Colonic mucosa (tissue), 4 donors: ENCODE results near the gene RAP1GDS1. TPM values are rescaled to one million over a fixed set of nuclear protein-coding genes. Genes with fewer than 3 reads are reported as not detected.

Experiments used
- DNase-seq: peaks from one replicate; pipeline ENCODE4 v3.0.0-alpha.2; 2020
- H3K27ac ChIP-seq: fragments of 200-600 bp; one replicate; pipeline ENCODE4 v1.8.0; 2021
- H3K27me3 ChIP-seq: fragments of 200-600 bp; one replicate; pipeline ENCODE4 v1.8.0; 2021
- H3K36me3 ChIP-seq: fragments of 200-600 bp; one replicate; pipeline ENCODE4 v1.8.0; 2021
- H3K4me1 ChIP-seq: fragments of 200-600 bp; one replicate; pipeline ENCODE4 v1.8.0; 2021; ENCODE audit warnings: mild to moderate bottlenecking
- H3K4me3 ChIP-seq: fragments of 200-600 bp; one replicate; pipeline ENCODE4 v1.8.0; 2021
- H3K9ac ChIP-seq, 2 donors: one replicate each; pipeline ENCODE4 v1.7.0; 2013; ENCODE audit warnings: control low read depth in 2 of 2, low read depth in 2 of 2, low read length in 2 of 2
- H3K9me3 ChIP-seq: fragments of 200-600 bp; one replicate; pipeline ENCODE4 v1.8.0; 2021
- intact Hi-C: fragments of 100-400 bp; cut with DNase I; formaldehyde crosslinking; loops from one replicate; pipeline ENCODE4 v1.14.1; 2022
- total RNA-seq, 2 donors: library from RNA; stranded (reverse); fragmentation: NEBNext Ultra II Directional in 1 of 2; extraction: Animal tissue kit (Norgen Biotek cat#: 25700) in 1 of 2; gene quantifications; one replicate each; pipeline ENCODE4 v1.2.1, GENCODE V29; 2021
- TF ChIP-seq, protein P1 (sequence below): fragments of 200-600 bp; IDR thresholded peaks from one replicate; pipeline ENCODE4 v1.8.0; 2022; ENCODE audit warnings: antibody characterized with exemption, mild to moderate bottlenecking
- donor health status: healthy.
- donor health status: DM: no; HTN: no; CAD: no.
- donor health status: DM: no; HTN: no; CAD: no.

The RAP1GDS1 gene
- total RNA-seq, 2 donors from 2014 or later: 38.4 to 42.3 TPM

- Histone ChIP-seq H3K36me3 (no peaks in the 10 kb centered on the region), H3K27ac (no peak overlapping the region), H3K4me3 (no peak overlapping the region), H3K9ac (no peak overlapping the region), H3K4me1 (no peaks in the 10 kb centered on the region), H3K27me3 (no peaks in the 10 kb centered on the region), H3K9me3 (no peaks in the 10 kb centered on the region)
- no peak for DNase-seq
- intact Hi-C loops: no loop called here
- TF ChIP-seq, protein P1, sequence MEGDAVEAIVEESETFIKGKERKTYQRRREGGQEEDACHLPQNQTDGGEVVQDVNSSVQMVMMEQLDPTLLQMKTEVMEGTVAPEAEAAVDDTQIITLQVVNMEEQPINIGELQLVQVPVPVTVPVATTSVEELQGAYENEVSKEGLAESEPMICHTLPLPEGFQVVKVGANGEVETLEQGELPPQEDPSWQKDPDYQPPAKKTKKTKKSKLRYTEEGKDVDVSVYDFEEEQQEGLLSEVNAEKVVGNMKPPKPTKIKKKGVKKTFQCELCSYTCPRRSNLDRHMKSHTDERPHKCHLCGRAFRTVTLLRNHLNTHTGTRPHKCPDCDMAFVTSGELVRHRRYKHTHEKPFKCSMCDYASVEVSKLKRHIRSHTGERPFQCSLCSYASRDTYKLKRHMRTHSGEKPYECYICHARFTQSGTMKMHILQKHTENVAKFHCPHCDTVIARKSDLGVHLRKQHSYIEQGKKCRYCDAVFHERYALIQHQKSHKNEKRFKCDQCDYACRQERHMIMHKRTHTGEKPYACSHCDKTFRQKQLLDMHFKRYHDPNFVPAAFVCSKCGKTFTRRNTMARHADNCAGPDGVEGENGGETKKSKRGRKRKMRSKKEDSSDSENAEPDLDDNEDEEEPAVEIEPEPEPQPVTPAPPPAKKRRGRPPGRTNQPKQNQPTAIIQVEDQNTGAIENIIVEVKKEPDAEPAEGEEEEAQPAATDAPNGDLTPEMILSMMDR: no peak
Observed at GRCh38 chr4:98305576-98305975, 44.4 kb downstream of the RAP1GDS1 start.

DNA sequence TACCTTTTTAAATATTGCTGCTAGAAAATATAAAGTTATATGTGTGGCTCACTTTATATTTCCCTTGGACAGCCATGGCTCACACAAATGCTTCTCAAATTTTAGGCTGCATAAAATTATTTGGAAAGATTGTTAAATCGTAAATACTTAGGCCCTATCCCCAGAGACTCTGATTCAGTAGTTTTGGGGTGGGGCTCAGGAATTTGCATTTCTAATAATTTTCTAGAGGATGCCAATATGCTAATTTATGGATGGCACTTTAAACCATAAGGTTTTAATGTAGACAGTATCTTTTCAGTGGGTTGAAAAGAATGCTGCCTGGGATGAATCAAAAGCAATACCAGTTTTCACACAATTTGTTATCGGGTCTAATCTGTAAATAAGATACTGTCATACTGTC lies 49.7 kb downstream of the RAP1GDS1 start:
- H3K9me3 ChIP-seq: no peaks in the 10 kb centered on the region
- H3K4me1 ChIP-seq: no peaks in the 10 kb centered on the region
- TF ChIP-seq, protein P1: no peak
- no peak for DNase-seq
- intact Hi-C loops: no loop called here
- H3K36me3 ChIP-seq: no peaks in the 10 kb centered on the region
- H3K27me3 ChIP-seq: no peaks in the 10 kb centered on the region
- H3K4me3 ChIP-seq: no peak overlapping the region
- H3K27ac ChIP-seq: no peak overlapping the region
- no peak overlapping the region for H3K9ac ChIP-seq

- Histone ChIP-seq H3K4me3 (no peak overlapping the region), H3K27me3 (no peaks in the 10 kb centered on the region), H3K36me3 (no peaks in the 10 kb centered on the region), H3K4me1 (no peaks in the 10 kb centered on the region), H3K9ac (no peak overlapping the region), H3K9me3 (no peaks in the 10 kb centered on the region), H3K27ac (no peak overlapping the region)
- intact Hi-C loops: no loop called here
- TF ChIP-seq, protein P1: no peak
- no peak for DNase-seq
Observed at GRCh38 chr4:98311656-98312055, 50.5 kb downstream of the RAP1GDS1 start.

GRCh38 chr4:98314791-98315565 lies 53.8 kb downstream of the RAP1GDS1 start:
- Histone ChIP-seq H3K9ac (no peak overlapping the region), H3K4me1 (no peaks in the 10 kb centered on the region), H3K36me3 (no peaks in the 10 kb centered on the region), H3K9me3 (no peaks in the 10 kb centered on the region), H3K27ac (no peak overlapping the region), H3K27me3 (no peaks in the 10 kb centered on the region), H3K4me3 (no peak overlapping the region)
- DNase-seq: no peak
- TF ChIP-seq, protein P1: no peak
- intact Hi-C loops: no loop called here

DNA sequence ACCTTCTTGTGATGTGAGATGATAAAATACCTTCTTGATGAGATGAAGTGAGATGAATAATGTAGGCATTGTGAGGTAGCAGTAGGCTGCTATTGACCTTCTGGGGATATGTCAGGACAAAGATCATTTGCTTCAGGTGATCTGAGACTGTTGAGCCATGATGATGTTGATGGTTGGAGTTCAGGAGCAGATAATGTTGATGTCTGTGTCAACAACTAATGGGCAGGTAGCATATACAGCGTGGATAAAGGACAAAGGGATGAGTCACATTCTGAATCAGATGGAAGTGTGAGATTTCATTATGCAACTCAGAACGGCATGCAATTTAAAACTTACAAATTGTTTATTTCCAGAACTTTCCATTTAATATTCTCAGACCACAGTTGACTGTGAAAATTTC lies 57.3 kb downstream of the RAP1GDS1 start:
- intact Hi-C loops: no loop called here
- no peak overlapping the region for H3K27ac ChIP-seq
- H3K9ac ChIP-seq: no peak overlapping the region
- no peaks in the 10 kb centered on the region for H3K27me3 ChIP-seq
- TF ChIP-seq, protein P1: no peak
- H3K4me1 ChIP-seq: no peaks in the 10 kb centered on the region
- no peaks in the 10 kb centered on the region for H3K9me3 ChIP-seq
- DNase-seq: no peak
- no peaks in the 10 kb centered on the region for H3K36me3 ChIP-seq
- H3K4me3 ChIP-seq: no peak overlapping the region
